Measurements from ENCODE around the gene PTGFRN. TPM values are rescaled to one million over a fixed set of nuclear protein-coding genes. Genes with fewer than 3 reads are reported as not detected.
A peak's percentile ranks its signal among the peaks of the same experiment; 100 is the strongest.
"Not testable (repeated sequence)": the region's sequence is repeated elsewhere in the genome, so short reads cannot be mapped to it uniquely, and the experiment has no call there.

Gene PTGFRN
- total RNA-seq, 1 donor from 2014 or later, result 35.6 TPM

GRCh38 chr1:116968724-116969123 lies 59.0 kb downstream of the PTGFRN start:
- Mint-ChIP-seq H3K9me3 (peaks cover 3% of the 10 kb centered on the region), H3K4me1 (peaks cover 25% of the 10 kb centered on the region), H3K36me3 (ENCODE audit: low read depth) (peaks cover 25% of the 10 kb centered on the region), H3K27ac (ENCODE audit: unreplicated experiment) (no peak overlapping the region), H3K4me3 (no peak overlapping the region), H3K27me3 (ENCODE audit: low read depth) (no peaks in the 10 kb centered on the region)
- TF ChIP-seq CTCF (conservative IDR thresholded peaks at IDR 0.05), result no peak
- DNase-seq (ENCODE audit: low read depth, low spot score), result no peak

GRCh38 chr1:116971258-116971860 lies 61.6 kb downstream of the PTGFRN start:
- Mint-ChIP-seq H3K4me1 (peaks cover 25% of the 10 kb centered on the region), H3K9me3 (peaks cover 8% of the 10 kb centered on the region), H3K4me3 (peak overlapping the region; percentile 8), H3K36me3 (ENCODE audit: low read depth) (peaks cover 50% of the 10 kb centered on the region), H3K27me3 (ENCODE audit: low read depth) (no peaks in the 10 kb centered on the region), H3K27ac (ENCODE audit: unreplicated experiment) (peak overlapping the region; percentile 63)
- TF ChIP-seq CTCF (conservative IDR thresholded peaks at IDR 0.05), result no peak
- DNase-seq (ENCODE audit: low read depth, low spot score), result no peak

- Mint-ChIP-seq H3K27me3 (ENCODE audit: low read depth) (no peaks in the 10 kb centered on the region), H3K27ac (ENCODE audit: unreplicated experiment) (peak overlapping the region; percentile 63), H3K9me3 (peaks cover 11% of the 10 kb centered on the region), H3K4me1 (peaks cover 25% of the 10 kb centered on the region), H3K36me3 (ENCODE audit: low read depth) (peaks cover 52% of the 10 kb centered on the region), H3K4me3 (peak overlapping the region; percentile 8)
- DNase-seq (ENCODE audit: low read depth, low spot score), result no peak
- no peak for TF ChIP-seq CTCF (conservative IDR thresholded peaks at IDR 0.05)
These were observed 62.4 kb downstream of the PTGFRN start for GRCh38 chr1:116971965-116972673.

GRCh38 chr1:116972674-116973030 lies 62.9 kb downstream of the PTGFRN start:
- Mint-ChIP-seq H3K9me3 (peaks cover 15% of the 10 kb centered on the region), H3K4me3 (no peak overlapping the region), H3K27ac (ENCODE audit: unreplicated experiment) (peak overlapping the region; percentile 57), H3K36me3 (ENCODE audit: low read depth) (peaks cover 53% of the 10 kb centered on the region), H3K27me3 (ENCODE audit: low read depth) (no peaks in the 10 kb centered on the region), H3K4me1 (peaks cover 25% of the 10 kb centered on the region)
- DNase-seq (ENCODE audit: low read depth, low spot score), result no peak
- no peak for TF ChIP-seq CTCF (conservative IDR thresholded peaks at IDR 0.05)

GRCh38 chr1:116980309-116980708 lies 70.6 kb downstream of the PTGFRN start:
- DNase-seq (ENCODE audit: low read depth, low spot score); H3K27me3 Mint-ChIP-seq (ENCODE audit: low read depth); H3K4me3 Mint-ChIP-seq; H3K4me1 Mint-ChIP-seq; H3K27ac Mint-ChIP-seq (ENCODE audit: unreplicated experiment): not testable (repeated sequence)
- Mint-ChIP-seq H3K36me3 (ENCODE audit: low read depth) (peaks cover 42% of the 10 kb centered on the region), H3K9me3 (peaks cover 14% of the 10 kb centered on the region)

GRCh38 chr1:116981521-116982037 lies 71.9 kb downstream of the PTGFRN start:
- H3K4me3 Mint-ChIP-seq, result no peak overlapping the region
- H3K9me3 Mint-ChIP-seq, result peaks cover 8% of the 10 kb centered on the region
- no peaks in the 10 kb centered on the region for H3K27me3 Mint-ChIP-seq (ENCODE audit: low read depth)
- TF ChIP-seq CTCF (conservative IDR thresholded peaks at IDR 0.05), result no peak
- DNase-seq (ENCODE audit: low read depth, low spot score), result no peak
- no peaks in the 10 kb centered on the region for H3K4me1 Mint-ChIP-seq
- H3K36me3 Mint-ChIP-seq (ENCODE audit: low read depth), result peaks cover 30% of the 10 kb centered on the region
- peak overlapping the region; percentile 83 for H3K27ac Mint-ChIP-seq (ENCODE audit: unreplicated experiment)

Measured in neural crest cell (in vitro differentiated cells).